Mesendoderm (in vitro differentiated cells): Measurements from ENCODE around the gene ANKRD65.

ENCODE experiments used
- DNase-seq: peaks from one replicate; pipeline ENCODE4 v3.0.0; 2013
- H2AK5ac ChIP-seq: 2 replicates; pipeline ENCODE4 v1.6.1; 2013; ENCODE audit warnings: low read length, inconsistent platforms
- H2BK120ac ChIP-seq: 2 replicates; pipeline ENCODE4 v1.6.1; 2013; ENCODE audit warnings: low read depth, mild to moderate bottlenecking, low read length, moderate library complexity, mixed read lengths
- H2BK15ac ChIP-seq: replicated peaks from 2 replicates; pipeline ENCODE4 v1.6.1; 2013; ENCODE audit warnings: low read depth, mild to moderate bottlenecking, moderate library complexity
- H2BK5ac ChIP-seq: 2 replicates; pipeline ENCODE4 v1.6.1; 2013; ENCODE audit warnings: low read length, inconsistent platforms
- H3K18ac ChIP-seq: 2 replicates; pipeline ENCODE4 v1.6.1; 2013; ENCODE audit warnings: mild to moderate bottlenecking, low read length, mixed read lengths
- H3K23ac ChIP-seq: one replicate; pipeline ENCODE4 v1.6.1; 2013; ENCODE audit warnings: low read length
- H3K27ac ChIP-seq: 2 replicates; pipeline ENCODE4 v1.5.1; 2013; ENCODE audit warnings: low read depth, mild to moderate bottlenecking, inconsistent platforms, low read length, moderate library complexity
- H3K27me3 ChIP-seq: 2 replicates; pipeline ENCODE4 v1.6.1; 2013; ENCODE audit warnings: low read length, control low read depth, mild to moderate bottlenecking, inconsistent platforms; ENCODE audit not compliant: insufficient read depth, poor library complexity
- H3K36me3 ChIP-seq: 2 replicates; pipeline ENCODE4 v1.6.1; 2013; ENCODE audit warnings: low read length, inconsistent platforms; ENCODE audit not compliant: control insufficient read depth, insufficient read depth
- H3K4ac ChIP-seq: one replicate; pipeline ENCODE4 v1.6.1; 2013; ENCODE audit warnings: low read depth, mild to moderate bottlenecking, low read length, moderate library complexity
- H3K4me1 ChIP-seq: 2 replicates; pipeline ENCODE4 v1.6.1; 2013; ENCODE audit warnings: low read depth, low read length, inconsistent platforms; ENCODE audit not compliant: control insufficient read depth
- H3K4me2 ChIP-seq: 2 replicates; pipeline ENCODE4 v1.6.1; 2013; ENCODE audit warnings: low read length
- H3K4me3 ChIP-seq: 2 replicates; pipeline ENCODE4 v1.5.1; 2013; ENCODE audit warnings: mild to moderate bottlenecking, low read length
- H3K56ac ChIP-seq: one replicate; pipeline ENCODE4 v1.6.1; 2013; ENCODE audit warnings: low read length
- H3K79me1 ChIP-seq: 2 replicates; pipeline ENCODE4 v1.6.1; 2013; ENCODE audit warnings: low read length, inconsistent platforms
- H3K79me2 ChIP-seq: 2 replicates; pipeline ENCODE4 v1.6.1; 2013; ENCODE audit warnings: mild to moderate bottlenecking, low read length; ENCODE audit not compliant: control insufficient read depth, insufficient read depth
- H3K9ac ChIP-seq: 2 replicates; pipeline ENCODE4 v1.6.1; 2013; ENCODE audit warnings: low read length, inconsistent platforms
- H4K5ac ChIP-seq: one replicate; pipeline ENCODE4 v1.6.1; 2013; ENCODE audit warnings: low read length
- H4K8ac ChIP-seq: one replicate; pipeline ENCODE4 v1.6.1; 2013; ENCODE audit warnings: low read depth, mild to moderate bottlenecking, control low read depth, low read length, moderate library complexity
- WGBS: extraction: QIAGEN DNeasy Blood & Tissue Kit; methylation state at CpG from one replicate; pipeline ENCODE4 v1.1.7; 2013; ENCODE audit warnings: low lambda C conversion rate, missing lambda C conversion rate; ENCODE audit not compliant: insufficient coverage; ENCODE audit errors: extremely low coverage; 5-methylcytosine and 5-hydroxymethylcytosine counted together

Gene ANKRD65

DNA sequence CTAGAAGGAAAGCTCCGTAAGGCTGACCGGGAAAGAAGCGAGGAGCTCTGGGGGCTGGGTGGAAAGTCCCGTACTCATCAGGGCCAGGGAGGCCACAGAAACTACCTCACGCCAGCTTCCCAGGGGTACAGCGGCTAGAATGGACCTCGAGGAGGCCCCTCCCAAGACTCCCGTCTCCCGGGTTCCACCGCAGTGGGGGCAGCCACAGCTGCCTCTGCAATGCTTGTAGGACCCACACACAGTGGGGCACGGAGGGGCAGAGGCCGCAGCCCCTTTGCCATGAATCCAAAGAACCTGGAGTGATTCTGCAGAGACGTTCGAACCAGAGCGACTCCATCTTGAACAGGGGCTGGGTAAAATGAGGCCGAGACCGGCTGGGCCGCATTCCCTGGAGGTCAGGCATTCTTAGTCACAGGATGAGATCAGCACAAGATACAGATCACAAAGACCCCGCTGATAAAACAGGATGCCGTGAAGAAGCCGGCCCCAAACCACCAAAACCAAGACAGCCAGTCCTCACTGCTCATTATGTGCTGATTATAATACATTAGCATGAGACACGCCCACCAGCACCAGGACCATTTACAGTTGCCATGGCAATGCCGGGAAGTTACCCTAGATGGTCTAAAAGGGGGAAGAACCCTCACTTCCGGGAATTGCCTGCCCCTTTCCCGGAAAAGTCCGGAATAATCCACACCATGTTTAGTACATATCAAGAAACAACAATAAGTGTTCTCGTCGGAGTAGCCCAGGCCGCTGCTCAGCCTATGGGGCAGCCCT is 1.6 kb upstream of the ANKRD65 start:
- Histone ChIP-seq H2BK5ac (peak overlapping the region; percentile 64), H3K4me3 (no peak overlapping the region), H4K5ac (no peak overlapping the region), H4K8ac (no peak overlapping the region), H3K36me3 (no peaks in the 10 kb centered on the region), H3K79me2 (no peaks in the 10 kb centered on the region), H3K18ac (peak overlapping the region; percentile 72), H3K4me1 (peaks cover 5% of the 10 kb centered on the region), H2BK120ac (peak overlapping the region; percentile 56), H2BK15ac (no peak overlapping the region), H3K4ac (peak overlapping the region; percentile 96), H3K9ac (no peak overlapping the region), H3K23ac (no peak overlapping the region), H3K27ac (peak overlapping the region; percentile 14), H3K4me2 (no peak overlapping the region), H2AK5ac (peak overlapping the region; percentile 72), H3K56ac (peak overlapping the region; percentile 49), H3K79me1 (no peaks in the 10 kb centered on the region), H3K27me3 (no peaks in the 10 kb centered on the region)
- DNase-seq = peak; percentile 99
- WGBS = no CpG with 5 or more reads among the region's 29 CpGs

DNA sequence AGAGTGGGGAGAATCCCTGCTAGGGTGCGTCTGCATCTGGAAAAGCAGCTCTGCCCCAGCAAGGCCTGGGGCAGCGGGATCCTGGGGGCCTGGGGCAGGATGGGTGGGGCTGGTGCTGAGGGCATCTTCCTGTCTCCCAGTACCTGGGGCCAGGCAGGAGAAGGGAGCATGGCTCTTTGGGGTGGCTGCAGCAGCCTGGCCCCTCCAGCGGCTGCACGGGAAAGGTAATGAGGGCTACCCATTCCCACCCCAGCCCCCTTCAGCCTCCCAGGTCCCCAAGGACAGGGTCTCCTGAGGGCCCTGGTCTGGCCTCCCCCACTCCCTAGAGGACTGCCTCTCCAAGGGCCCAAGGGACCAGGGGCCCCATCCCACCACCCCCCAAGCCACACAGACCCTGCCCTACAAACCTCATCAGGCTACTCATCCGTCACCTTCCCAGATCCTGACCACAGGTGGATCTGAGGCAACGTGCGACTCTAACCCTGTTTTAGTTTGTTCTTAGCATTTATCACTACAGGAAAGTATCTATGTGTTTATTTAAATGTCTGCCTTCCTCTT is 910 bp upstream of the ANKRD65 start:
- peak overlapping the region; percentile 56 for H2BK120ac ChIP-seq
- H3K27me3 ChIP-seq = no peaks in the 10 kb centered on the region
- peak overlapping the region; percentile 72 for H2AK5ac ChIP-seq
- peaks cover 5% of the 10 kb centered on the region for H3K4me1 ChIP-seq
- no peaks in the 10 kb centered on the region for H3K79me2 ChIP-seq
- peak overlapping the region; percentile 72 for H3K18ac ChIP-seq
- no peak overlapping the region for H4K8ac ChIP-seq
- no peak overlapping the region for H3K9ac ChIP-seq
- peak overlapping the region; percentile 14 for H3K27ac ChIP-seq
- no peaks in the 10 kb centered on the region for H3K79me1 ChIP-seq
- no CpG with 5 or more reads among the region's 7 CpGs for WGBS
- H3K4me3 ChIP-seq = no peak overlapping the region
- DNase-seq = no peak
- peak overlapping the region; percentile 96 for H3K4ac ChIP-seq
- H3K36me3 ChIP-seq = no peaks in the 10 kb centered on the region
- H2BK15ac ChIP-seq = no peak overlapping the region
- H3K4me2 ChIP-seq = no peak overlapping the region
- H4K5ac ChIP-seq = no peak overlapping the region
- H3K23ac ChIP-seq = no peak overlapping the region
- H3K56ac ChIP-seq = peak overlapping the region; percentile 49
- H2BK5ac ChIP-seq = peak overlapping the region; percentile 64

DNA sequence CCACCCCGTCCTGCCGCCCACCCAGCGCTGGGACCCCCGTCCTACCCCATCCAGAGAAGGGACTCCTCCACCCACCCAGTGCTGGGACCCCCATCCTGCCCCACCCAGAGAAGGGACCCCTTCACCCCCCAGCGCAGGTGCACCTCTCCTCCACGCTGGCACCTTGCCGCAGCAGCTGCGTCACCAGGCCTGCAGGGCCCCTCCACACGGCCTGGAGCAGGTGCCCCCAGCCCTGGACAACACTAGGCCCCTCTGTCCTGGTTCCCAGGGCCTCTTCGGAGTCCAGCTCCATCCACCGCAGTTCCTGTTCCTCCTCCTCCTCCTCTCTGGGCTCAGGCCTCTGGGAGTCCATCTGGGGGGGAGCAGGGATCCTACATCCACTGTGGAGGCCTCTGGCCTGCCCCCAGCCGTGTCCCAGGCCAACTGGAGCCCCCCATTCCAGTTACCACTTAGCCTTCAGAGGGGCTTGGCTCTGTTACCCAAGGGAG is 378 bp downstream of the ANKRD65 start:
- Histone ChIP-seq H3K23ac (no peak overlapping the region), H4K8ac (peak overlapping the region; percentile 67), H3K4ac (peak overlapping the region; percentile 81), H2BK120ac (peak overlapping the region; percentile 3), H3K4me2 (no peak overlapping the region), H3K79me2 (no peaks in the 10 kb centered on the region), H3K36me3 (no peaks in the 10 kb centered on the region), H3K4me1 (peaks cover 3% of the 10 kb centered on the region), H3K18ac (peak overlapping the region; percentile 52), H3K27me3 (no peaks in the 10 kb centered on the region), H3K4me3 (no peak overlapping the region), H3K56ac (peak overlapping the region; percentile 64), H2BK15ac (no peak overlapping the region), H2AK5ac (peak overlapping the region; percentile 7), H3K9ac (peak overlapping the region; percentile 11), H2BK5ac (no peak overlapping the region), H4K5ac (no peak overlapping the region), H3K27ac (no peak overlapping the region), H3K79me1 (no peaks in the 10 kb centered on the region)
- no peak for DNase-seq
- no CpG with 5 or more reads among the region's 12 CpGs for WGBS

GRCh38 chr1:1419813-1420653 is 1.0 kb downstream of the ANKRD65 start:
- no peaks in the 10 kb centered on the region for H3K79me1 ChIP-seq
- peaks cover 3% of the 10 kb centered on the region for H3K4me1 ChIP-seq
- H2BK120ac ChIP-seq = peak overlapping the region; percentile 3
- H3K27me3 ChIP-seq = no peaks in the 10 kb centered on the region
- H3K36me3 ChIP-seq = no peaks in the 10 kb centered on the region
- H3K4me2 ChIP-seq = peak overlapping the region; percentile 18
- H2BK15ac ChIP-seq = no peak overlapping the region
- H3K79me2 ChIP-seq = no peaks in the 10 kb centered on the region
- H3K23ac ChIP-seq = no peak overlapping the region
- no peak overlapping the region for H2BK5ac ChIP-seq
- WGBS = no CpG with 5 or more reads among the region's 112 CpGs
- DNase-seq = no peak
- no peak overlapping the region for H4K5ac ChIP-seq
- peak overlapping the region; percentile 64 for H3K9ac ChIP-seq
- H4K8ac ChIP-seq = peak overlapping the region; percentile 67
- H2AK5ac ChIP-seq = no peak overlapping the region
- H3K56ac ChIP-seq = peak overlapping the region; percentile 75
- H3K4me3 ChIP-seq = no peak overlapping the region
- no peak overlapping the region for H3K27ac ChIP-seq
- H3K4ac ChIP-seq = peak overlapping the region; percentile 81
- peak overlapping the region; percentile 52 for H3K18ac ChIP-seq

GRCh38 chr1:1419363-1419812 is 1.7 kb downstream of the ANKRD65 start:
- WGBS = no CpG with 5 or more reads among the region's 21 CpGs

More at GRCh38 chr1:1419363-1419812, 1.7 kb downstream of the ANKRD65 start:
- Histone ChIP-seq H3K4me1 (peaks cover 3% of the 10 kb centered on the region), H2BK120ac (no peak overlapping the region), H2BK15ac (no peak overlapping the region), H2AK5ac (peak overlapping the region; percentile 88), H3K36me3 (no peaks in the 10 kb centered on the region), H4K8ac (no peak overlapping the region), H3K4ac (peak overlapping the region; percentile 66), H3K79me2 (no peaks in the 10 kb centered on the region), H3K4me2 (no peak overlapping the region), H3K79me1 (no peaks in the 10 kb centered on the region), H3K56ac (peak overlapping the region; percentile 75), H3K27me3 (no peaks in the 10 kb centered on the region), H3K9ac (peak overlapping the region; percentile 64), H3K23ac (no peak overlapping the region), H2BK5ac (no peak overlapping the region), H3K27ac (no peak overlapping the region), H4K5ac (no peak overlapping the region), H3K18ac (peak overlapping the region; percentile 52), H3K4me3 (no peak overlapping the region)
- no peak for DNase-seq
